HepG2 (cell line): ENCODE results near the gene PCDHGA5. TPM values are rescaled to one million over a fixed set of nuclear protein-coding genes. Genes with fewer than 3 reads are reported as not detected.

Source experiments
- ARHGAP35 ChIP-seq: sonication (generic); formaldehyde crosslinking; IDR thresholded peaks from 2 replicates; pipeline ENCODE4 v1.9.0; 2022; ENCODE audit warnings: mild to moderate bottlenecking, inconsistent platforms, moderate library complexity, missing genetic modification reagents, borderline replicate concordance
- ASH2L ChIP-seq: fragments of 300-600, 200-600 bp; sonication (generic); IDR thresholded peaks from 2 replicates; pipeline ENCODE4 v1.7.0; 2017; ENCODE audit warnings: low read depth, mild to moderate bottlenecking, moderate library complexity, mixed read lengths, low read length; ENCODE audit not compliant: insufficient read length
- BORCS8-MEF2B ChIP-seq: sonication (generic); formaldehyde crosslinking; IDR thresholded peaks from 2 replicates; pipeline ENCODE4 v1.8.0; 2022; ENCODE audit warnings: mild to moderate bottlenecking, missing genetic modification reagents
- BRF2 ChIP-seq: sonication (generic); formaldehyde crosslinking; IDR thresholded peaks from 2 replicates; pipeline ENCODE4 v1.8.1; 2022; ENCODE audit warnings: mild to moderate bottlenecking, missing genetic modification reagents
- HIVEP1 ChIP-seq: sonication (generic); formaldehyde crosslinking; IDR thresholded peaks from 2 replicates; pipeline ENCODE4 v1.4.0; 2020; ENCODE audit warnings: mild to moderate bottlenecking, missing genetic modification reagents
- HNF4A ChIP-seq: sonication (generic); formaldehyde crosslinking; IDR thresholded peaks from 2 replicates; pipeline ENCODE4 v1.4.0; 2020; ENCODE audit warnings: missing genetic modification reagents
- JARID2 ChIP-seq: sonication (generic); formaldehyde crosslinking; IDR thresholded peaks from 2 replicates; pipeline ENCODE4 v1.8.1; 2023; ENCODE audit warnings: missing genetic modification reagents, inconsistent platforms; ENCODE audit not compliant: insufficient replicate concordance
- NBN ChIP-seq: fragments of 450-650 bp; conservative IDR thresholded peaks from 2 replicates; pipeline ENCODE4 v1.6.1; 2017
- NPAS2 ChIP-seq: sonication (generic); formaldehyde crosslinking; IDR thresholded peaks from 2 replicates; pipeline ENCODE4 v1.8.0; 2022; ENCODE audit warnings: mild to moderate bottlenecking, missing genetic modification reagents, borderline replicate concordance
- RFX3 ChIP-seq: IDR thresholded peaks from 2 replicates; pipeline ENCODE4 v1.6.1; 2016; ENCODE audit warnings: missing biosample characterization, missing genetic modification reagents
- RXRB ChIP-seq: IDR thresholded peaks from 2 replicates; pipeline ENCODE4 v1.6.1; 2016; ENCODE audit warnings: borderline replicate concordance, missing genetic modification reagents, missing compliant biosample characterization
- SETDB1 ChIP-seq: sonication (generic); formaldehyde crosslinking; IDR thresholded peaks from 2 replicates; pipeline ENCODE4 v1.5.1; 2020; ENCODE audit warnings: missing genetic modification reagents, mild to moderate bottlenecking, borderline replicate concordance
- STAT5B ChIP-seq: sonication (generic); formaldehyde crosslinking; IDR thresholded peaks from 2 replicates; pipeline ENCODE4 v1.4.0; 2020; ENCODE audit warnings: missing genetic modification reagents
- TBX2 ChIP-seq: sonication (generic); formaldehyde crosslinking; IDR thresholded peaks from 2 replicates; pipeline ENCODE4 v1.5.0; 2020; ENCODE audit warnings: missing genetic modification reagents, mild to moderate bottlenecking, borderline replicate concordance
- ZNF18 ChIP-seq: sonication (generic); formaldehyde crosslinking; IDR thresholded peaks from 2 replicates; pipeline ENCODE4 v1.8.0; 2022; ENCODE audit warnings: mild to moderate bottlenecking, missing genetic modification reagents; ENCODE audit not compliant: insufficient replicate concordance
- ZNF235 ChIP-seq: sonication (generic); formaldehyde crosslinking; IDR thresholded peaks from 2 replicates; pipeline ENCODE4 v1.8.1; 2023; ENCODE audit warnings: mild to moderate bottlenecking, missing genetic modification reagents, borderline replicate concordance
- ZNF615 ChIP-seq: sonication (generic); formaldehyde crosslinking; IDR thresholded peaks from 2 replicates; pipeline ENCODE4 v1.5.0; 2020; ENCODE audit warnings: mild to moderate bottlenecking, missing genetic modification reagents, borderline replicate concordance
- ZNF670 ChIP-seq: sonication (generic); formaldehyde crosslinking; IDR thresholded peaks from 2 replicates; pipeline ENCODE4 v1.8.0; 2022; ENCODE audit warnings: mild to moderate bottlenecking, missing genetic modification reagents, borderline replicate concordance
- ZNF737 ChIP-seq: sonication (generic); formaldehyde crosslinking; IDR thresholded peaks from 2 replicates; pipeline ENCODE4 v1.5.0; 2020; ENCODE audit warnings: missing genetic modification reagents, mild to moderate bottlenecking, borderline replicate concordance
- ZNF775 ChIP-seq: sonication (generic); formaldehyde crosslinking; IDR thresholded peaks from 2 replicates; pipeline ENCODE4 v1.4.0; 2020; ENCODE audit warnings: missing genetic modification reagents, mild to moderate bottlenecking, moderate library complexity, borderline replicate concordance
- ZNF792 ChIP-seq: IDR thresholded peaks from 2 replicates; pipeline ENCODE4 v1.6.1; 2016
- polyA plus RNA-seq, 8 experiments: library from polyadenylated mRNA; depleted of rRNA in 3 of 8; stranded (reverse) in 7 of 8; unstranded in 1 of 8; fragments of >200 nt; fragmentation: Illumina TruSeq in 4 of 8; extraction: Trizol in 4 of 8; gene quantifications; 2 replicates each; pipeline versions ENCODE4 v1.2.1 to v1.2.3, GENCODE V29; 2011 to 2016; ENCODE audit warnings: low read depth in 4 of 8, missing spikeins in 1 of 8, mixed read lengths in 1 of 8; ENCODE audit not compliant: insufficient read depth in 1 of 8
- total RNA-seq, 5 experiments: library from RNA; depleted of rRNA; stranded (reverse); fragments of >200 nt; fragmentation: Illumina TruSeq; extraction: Trizol; gene quantifications; 2 replicates each; pipeline ENCODE4 v1.2.3, GENCODE V29; 2016; ENCODE audit warnings: low read depth in 1 of 5
- TF ChIP-seq, protein P1 (sequence below): sonication (generic); formaldehyde crosslinking; IDR thresholded peaks from 2 replicates; pipeline ENCODE4 v1.5.1; 2020; ENCODE audit warnings: missing genetic modification reagents, mild to moderate bottlenecking, borderline replicate concordance

PCDHGA5 gene
- total and polyA plus RNA-seq, 2 of the 13 experiments (the other 11 are each of a cell fraction or from before 2014, with no cell fraction given): 0.27 to 0.32 TPM

- TF ChIP-seq STAT5B: no peak
- peak; percentile 83; the same call in 1 of the 2 replicates for TF ChIP-seq TBX2 (CRISPR knock-in tag)
- no peak for TF ChIP-seq NPAS2
- TF ChIP-seq ARHGAP35 (CRISPR knock-in tag): peak; percentile 23; the same call in 1 of the 2 replicates
- peak; percentile 88 for TF ChIP-seq BORCS8-MEF2B (CRISPR knock-in tag)
- no peak for TF ChIP-seq ZNF235 (CRISPR knock-in tag)
- TF ChIP-seq, protein P1, sequence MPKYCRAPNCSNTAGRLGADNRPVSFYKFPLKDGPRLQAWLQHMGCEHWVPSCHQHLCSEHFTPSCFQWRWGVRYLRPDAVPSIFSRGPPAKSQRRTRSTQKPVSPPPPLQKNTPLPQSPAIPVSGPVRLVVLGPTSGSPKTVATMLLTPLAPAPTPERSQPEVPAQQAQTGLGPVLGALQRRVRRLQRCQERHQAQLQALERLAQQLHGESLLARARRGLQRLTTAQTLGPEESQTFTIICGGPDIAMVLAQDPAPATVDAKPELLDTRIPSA: no peak; the same call in 1 of the 2 replicates
- peak; percentile 87 for TF ChIP-seq ZNF18
- TF ChIP-seq HNF4A: no peak
- TF ChIP-seq SETDB1 (CRISPR knock-in tag): peak; percentile 76; the same call in 1 of the 2 replicates
- no peak for TF ChIP-seq NBN
- TF ChIP-seq HIVEP1 (CRISPR knock-in tag): peak; percentile 71; the same call in 1 of the 2 replicates
- peak; percentile 91 for TF ChIP-seq ASH2L
- TF ChIP-seq JARID2: no peak
- TF ChIP-seq ZNF615 (CRISPR knock-in tag): 0 out of 2 replicates have a peak, but pooled peaks have one; percentile 53
- TF ChIP-seq ZNF775: 0 out of 2 replicates have a peak, but pooled peaks have one; percentile 41
- no peak for TF ChIP-seq RFX3
- 0 out of 2 replicates have a peak, but pooled peaks have one; percentile 13 for TF ChIP-seq RXRB (CRISPR knock-in tag)
- peak; percentile 51; the same call in 1 of the 2 replicates for TF ChIP-seq BRF2 (CRISPR knock-in tag)
- 0 out of 2 replicates have a peak, but pooled peaks have one; percentile 48 for TF ChIP-seq ZNF670 (CRISPR knock-in tag)
- no peak for TF ChIP-seq ZNF737 (CRISPR knock-in tag)
- TF ChIP-seq ZNF792 (CRISPR knock-in tag): 0 out of 2 replicates have a peak, but pooled peaks have one; percentile 35
Measured at GRCh38 chr5:141320225-141321169, 43.5 kb upstream of the PCDHGA5 start, which contains the start of gene TAF7 (continued).
